Loucy (cell line): ENCODE measurements around the gene TMEM240.

ENCODE experiments used
- EZH2phosphoT487 ChIP-seq: fragments of 200-600 bp; IDR thresholded peaks from 2 replicates; pipeline ENCODE4 v1.6.1; 2018; ENCODE audit warnings: antibody characterized with exemption, mild to moderate bottlenecking, moderate library complexity, borderline replicate concordance
- TF ChIP-seq, protein P1 (sequence below): fragments of 200-600 bp; sonication (generic); conservative IDR thresholded peaks from 2 replicates; pipeline ENCODE4 v1.5.1; 2014; ENCODE audit warnings: mild to moderate bottlenecking, antibody characterized with exemption, low read length

DNA sequence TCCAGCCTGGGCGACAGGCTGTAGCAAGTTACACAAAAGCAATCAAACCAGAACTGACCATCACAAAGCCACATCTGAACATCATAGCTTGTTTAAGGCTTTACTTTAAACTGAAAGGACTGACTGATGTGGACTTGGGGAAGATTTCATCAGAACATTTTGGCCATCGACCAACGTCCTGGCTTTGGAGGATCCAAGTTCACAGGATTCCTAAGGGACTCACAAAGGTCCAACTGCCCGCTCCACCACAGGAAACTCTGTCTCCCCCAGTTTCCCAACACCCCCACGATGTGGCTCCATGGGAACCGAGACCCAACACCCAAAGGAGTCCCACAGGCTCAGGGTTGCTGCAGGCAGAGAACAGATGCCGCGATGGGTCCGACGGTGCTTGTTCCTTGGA, 24.9 kb upstream of the TMEM240 start:
- TF ChIP-seq, protein P1, sequence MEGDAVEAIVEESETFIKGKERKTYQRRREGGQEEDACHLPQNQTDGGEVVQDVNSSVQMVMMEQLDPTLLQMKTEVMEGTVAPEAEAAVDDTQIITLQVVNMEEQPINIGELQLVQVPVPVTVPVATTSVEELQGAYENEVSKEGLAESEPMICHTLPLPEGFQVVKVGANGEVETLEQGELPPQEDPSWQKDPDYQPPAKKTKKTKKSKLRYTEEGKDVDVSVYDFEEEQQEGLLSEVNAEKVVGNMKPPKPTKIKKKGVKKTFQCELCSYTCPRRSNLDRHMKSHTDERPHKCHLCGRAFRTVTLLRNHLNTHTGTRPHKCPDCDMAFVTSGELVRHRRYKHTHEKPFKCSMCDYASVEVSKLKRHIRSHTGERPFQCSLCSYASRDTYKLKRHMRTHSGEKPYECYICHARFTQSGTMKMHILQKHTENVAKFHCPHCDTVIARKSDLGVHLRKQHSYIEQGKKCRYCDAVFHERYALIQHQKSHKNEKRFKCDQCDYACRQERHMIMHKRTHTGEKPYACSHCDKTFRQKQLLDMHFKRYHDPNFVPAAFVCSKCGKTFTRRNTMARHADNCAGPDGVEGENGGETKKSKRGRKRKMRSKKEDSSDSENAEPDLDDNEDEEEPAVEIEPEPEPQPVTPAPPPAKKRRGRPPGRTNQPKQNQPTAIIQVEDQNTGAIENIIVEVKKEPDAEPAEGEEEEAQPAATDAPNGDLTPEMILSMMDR = no peak
- no peak for TF ChIP-seq EZH2phosphoT487
